Epithelial cell of esophagus (primary cell): ENCODE measurements around the gene PTGES.

Experiments
- DNase-seq: peaks from one replicate; pipeline ENCODE4 v3.0.0; 2010; ENCODE audit warnings: low read depth
- H3K4me3 ChIP-seq: 2 replicates; pipeline ENCODE4 v1.5.1; 2011; ENCODE audit warnings: mild to moderate bottlenecking, low read length, control low read depth
- TF ChIP-seq, protein P1 (sequence below): IDR thresholded peaks from 2 replicates; pipeline ENCODE4 v1.5.1; 2011; ENCODE audit warnings: low read depth, mild to moderate bottlenecking, low read length, control low read depth, inconsistent platforms; ENCODE audit not compliant: insufficient read depth; ENCODE audit errors: missing control alignments

The PTGES gene

DNA sequence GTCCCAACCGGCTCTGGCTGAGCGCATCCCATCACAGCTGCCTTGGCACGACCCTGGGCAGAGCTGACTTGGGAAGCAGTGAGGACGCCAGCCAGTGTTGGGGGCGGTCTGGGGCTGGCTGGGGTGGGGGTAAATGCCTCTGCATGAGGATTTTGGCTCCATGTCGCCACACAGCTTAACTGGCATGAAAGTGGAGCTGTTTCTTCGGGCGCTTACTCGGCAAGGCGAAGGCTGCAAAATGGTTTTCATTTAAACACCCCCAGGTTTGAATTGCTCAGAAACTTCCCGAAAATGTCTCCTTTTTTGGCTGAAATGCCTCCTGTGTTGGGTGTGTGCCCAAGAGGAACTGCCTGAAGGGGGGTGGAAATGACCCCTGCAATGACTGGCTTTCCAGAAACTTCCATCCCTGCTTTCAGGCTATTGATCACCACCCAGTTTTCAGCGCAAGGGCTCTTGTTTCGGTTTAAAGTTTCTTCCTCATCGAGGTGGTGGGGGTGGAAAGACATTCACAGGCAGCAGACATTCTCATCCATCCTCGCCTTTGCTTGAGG is 38.3 kb downstream of the PTGES start:
- H3K4me3 ChIP-seq = no peak overlapping the region
- TF ChIP-seq, protein P1, sequence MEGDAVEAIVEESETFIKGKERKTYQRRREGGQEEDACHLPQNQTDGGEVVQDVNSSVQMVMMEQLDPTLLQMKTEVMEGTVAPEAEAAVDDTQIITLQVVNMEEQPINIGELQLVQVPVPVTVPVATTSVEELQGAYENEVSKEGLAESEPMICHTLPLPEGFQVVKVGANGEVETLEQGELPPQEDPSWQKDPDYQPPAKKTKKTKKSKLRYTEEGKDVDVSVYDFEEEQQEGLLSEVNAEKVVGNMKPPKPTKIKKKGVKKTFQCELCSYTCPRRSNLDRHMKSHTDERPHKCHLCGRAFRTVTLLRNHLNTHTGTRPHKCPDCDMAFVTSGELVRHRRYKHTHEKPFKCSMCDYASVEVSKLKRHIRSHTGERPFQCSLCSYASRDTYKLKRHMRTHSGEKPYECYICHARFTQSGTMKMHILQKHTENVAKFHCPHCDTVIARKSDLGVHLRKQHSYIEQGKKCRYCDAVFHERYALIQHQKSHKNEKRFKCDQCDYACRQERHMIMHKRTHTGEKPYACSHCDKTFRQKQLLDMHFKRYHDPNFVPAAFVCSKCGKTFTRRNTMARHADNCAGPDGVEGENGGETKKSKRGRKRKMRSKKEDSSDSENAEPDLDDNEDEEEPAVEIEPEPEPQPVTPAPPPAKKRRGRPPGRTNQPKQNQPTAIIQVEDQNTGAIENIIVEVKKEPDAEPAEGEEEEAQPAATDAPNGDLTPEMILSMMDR = no peak
- DNase-seq = no peak

DNA sequence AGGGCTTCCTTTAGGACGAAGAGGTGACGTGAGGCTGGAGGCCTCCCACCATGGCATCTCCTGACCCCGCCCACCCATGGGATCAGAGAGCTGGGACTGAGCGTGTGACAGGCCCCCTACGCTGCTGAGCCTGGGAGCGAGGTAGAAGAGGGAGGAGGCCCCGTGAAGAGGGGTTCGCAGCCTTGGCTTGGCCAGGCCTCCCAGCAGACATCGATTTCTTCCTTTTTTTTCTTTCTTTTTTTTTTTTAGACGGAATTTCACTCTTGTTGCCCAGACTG is 39.5 kb downstream of the PTGES start:
- H3K4me3 ChIP-seq = no peak overlapping the region
- DNase-seq = no peak
- TF ChIP-seq, protein P1 = no peak

DNA sequence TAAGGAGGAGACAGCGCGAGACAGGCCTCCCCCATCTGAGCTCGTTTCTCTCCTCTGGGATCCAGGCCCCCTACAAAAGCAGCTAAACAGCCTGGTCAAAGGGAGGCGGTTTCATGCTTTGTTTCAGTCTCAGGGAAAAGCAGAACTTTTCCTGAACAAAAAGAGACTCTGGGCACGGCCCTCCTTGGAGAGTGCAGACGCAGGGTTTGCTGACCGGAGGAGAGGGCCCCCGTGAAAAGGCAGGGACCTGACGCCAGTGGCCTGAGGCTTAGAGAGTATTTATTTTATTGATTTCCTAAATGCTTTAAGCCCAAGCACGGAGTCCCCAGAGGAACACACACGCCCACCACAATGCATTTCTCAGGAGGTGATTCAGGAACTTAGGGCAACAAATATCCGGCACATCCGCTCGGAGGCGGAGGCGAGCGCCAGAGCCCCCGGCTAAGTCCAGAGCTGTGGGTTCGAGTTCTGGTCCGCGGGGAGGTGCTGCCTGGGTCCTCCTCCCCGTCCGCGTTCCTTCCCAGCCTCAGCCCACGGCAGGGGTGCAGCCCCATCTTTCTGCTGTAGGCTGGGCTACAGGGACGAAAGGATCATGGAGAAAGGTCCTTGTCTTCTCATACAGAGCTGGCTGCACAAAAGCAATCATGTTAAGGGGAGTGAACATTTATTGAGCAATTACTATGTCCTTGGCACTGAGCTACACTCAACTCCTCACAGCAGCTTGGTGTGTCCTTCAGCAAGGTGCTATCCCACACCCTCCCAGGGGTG is 40.0 kb downstream of the PTGES start:
- TF ChIP-seq, protein P1 = no peak
- H3K4me3 ChIP-seq = no peak overlapping the region
- no peak for DNase-seq

DNA sequence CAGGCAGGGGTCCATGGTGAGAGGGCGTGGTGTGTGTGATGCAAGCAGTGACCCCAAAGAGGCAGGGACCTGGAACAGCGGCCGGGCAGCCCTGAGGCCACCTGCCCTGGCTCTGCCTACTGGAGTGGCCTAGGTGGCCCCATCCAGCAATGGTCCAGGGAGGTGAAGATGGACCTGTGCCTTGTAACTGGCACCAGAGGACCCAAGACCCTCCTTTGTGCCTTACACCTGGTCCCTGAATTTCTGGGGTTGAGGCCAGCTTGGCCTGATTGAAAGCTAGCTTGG is 42.7 kb downstream of the PTGES start:
- TF ChIP-seq, protein P1 = no peak
- no peak overlapping the region for H3K4me3 ChIP-seq

DNA sequence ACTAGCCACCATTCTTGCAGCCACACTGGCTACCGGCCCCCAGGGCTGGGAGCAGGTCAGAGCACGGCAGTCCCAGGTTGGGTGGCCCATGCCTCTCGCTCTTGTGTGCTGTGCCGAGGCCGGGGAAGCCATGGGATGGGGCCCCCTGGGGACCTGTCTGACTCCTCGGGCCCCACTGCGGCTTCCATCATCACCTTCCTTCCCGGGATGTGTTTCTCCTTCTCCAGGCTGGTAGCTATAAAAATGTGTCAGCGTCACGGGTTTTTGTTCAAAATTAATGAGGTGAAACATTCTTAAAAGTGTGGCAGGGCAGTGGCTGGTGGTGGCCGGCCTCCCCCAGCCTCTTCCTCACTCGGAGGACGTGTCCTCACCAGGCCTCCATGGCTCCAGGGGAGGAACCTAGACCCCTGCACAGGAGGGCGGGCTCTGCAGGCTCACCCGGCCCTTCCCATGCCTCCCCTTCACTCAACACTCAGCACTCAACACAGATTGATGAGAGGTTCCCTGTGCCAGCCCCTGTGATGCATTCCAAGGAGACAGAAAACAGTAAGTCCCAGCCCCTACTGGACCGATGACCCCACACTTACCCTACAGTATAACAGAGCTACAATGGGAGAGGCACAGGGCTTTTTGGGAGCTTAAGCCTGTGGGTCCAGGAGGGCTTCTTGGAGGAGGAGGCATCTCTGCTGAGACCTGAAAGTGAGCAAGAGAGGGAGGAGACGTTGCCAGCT is 43.2 kb downstream of the PTGES start:
- TF ChIP-seq, protein P1 = no peak
- H3K4me3 ChIP-seq = no peak overlapping the region
- DNase-seq = no peak

More for the DNA sequence above, 42.7 kb downstream of the PTGES start:
- no peak for DNase-seq

DNA sequence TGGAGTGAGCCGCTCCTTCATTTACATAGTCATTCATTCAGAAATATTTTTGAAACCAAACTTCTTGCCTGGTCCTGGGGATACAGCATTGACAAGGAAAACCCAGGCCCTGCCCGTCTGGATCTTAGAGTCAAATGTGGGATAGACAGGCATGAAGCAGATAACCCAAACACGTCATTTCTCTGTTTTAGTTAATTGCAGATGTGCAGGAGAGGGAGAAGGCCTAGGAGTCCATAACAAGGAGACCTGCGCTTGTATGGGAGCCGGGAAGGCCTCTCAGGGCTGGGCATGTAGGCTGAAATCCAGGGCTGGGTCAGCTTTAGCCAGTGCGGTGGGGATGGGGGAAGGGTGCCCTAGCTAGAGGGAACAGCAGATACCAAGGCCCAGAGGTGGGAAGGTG is 44.0 kb downstream of the PTGES start:
- TF ChIP-seq, protein P1 = no peak
- DNase-seq = no peak
- H3K4me3 ChIP-seq = no peak overlapping the region

DNA sequence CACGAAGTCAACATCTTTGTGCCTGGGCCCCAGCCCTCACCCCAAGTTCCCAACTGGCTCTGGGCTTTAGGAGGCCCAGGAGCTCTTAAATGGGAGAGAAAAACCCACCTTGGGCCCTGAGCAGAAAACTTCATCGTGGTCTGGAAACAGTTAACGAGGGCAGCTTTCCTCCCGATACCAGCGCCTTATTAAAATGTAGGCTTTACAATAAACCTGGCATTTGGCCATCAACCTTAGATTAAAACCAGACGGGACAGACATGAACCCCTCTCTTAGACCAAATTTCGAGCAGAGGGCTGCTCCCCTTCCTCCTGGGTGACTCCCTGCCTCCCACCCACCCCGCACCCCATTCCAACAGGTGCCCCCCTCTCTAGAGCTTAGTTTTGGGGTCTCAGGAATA is 48.0 kb downstream of the PTGES start:
- H3K4me3 ChIP-seq = no peak overlapping the region
- TF ChIP-seq, protein P1 = no peak
- DNase-seq = no peak
